ENCODE results near the gene NVL.

DNA sequence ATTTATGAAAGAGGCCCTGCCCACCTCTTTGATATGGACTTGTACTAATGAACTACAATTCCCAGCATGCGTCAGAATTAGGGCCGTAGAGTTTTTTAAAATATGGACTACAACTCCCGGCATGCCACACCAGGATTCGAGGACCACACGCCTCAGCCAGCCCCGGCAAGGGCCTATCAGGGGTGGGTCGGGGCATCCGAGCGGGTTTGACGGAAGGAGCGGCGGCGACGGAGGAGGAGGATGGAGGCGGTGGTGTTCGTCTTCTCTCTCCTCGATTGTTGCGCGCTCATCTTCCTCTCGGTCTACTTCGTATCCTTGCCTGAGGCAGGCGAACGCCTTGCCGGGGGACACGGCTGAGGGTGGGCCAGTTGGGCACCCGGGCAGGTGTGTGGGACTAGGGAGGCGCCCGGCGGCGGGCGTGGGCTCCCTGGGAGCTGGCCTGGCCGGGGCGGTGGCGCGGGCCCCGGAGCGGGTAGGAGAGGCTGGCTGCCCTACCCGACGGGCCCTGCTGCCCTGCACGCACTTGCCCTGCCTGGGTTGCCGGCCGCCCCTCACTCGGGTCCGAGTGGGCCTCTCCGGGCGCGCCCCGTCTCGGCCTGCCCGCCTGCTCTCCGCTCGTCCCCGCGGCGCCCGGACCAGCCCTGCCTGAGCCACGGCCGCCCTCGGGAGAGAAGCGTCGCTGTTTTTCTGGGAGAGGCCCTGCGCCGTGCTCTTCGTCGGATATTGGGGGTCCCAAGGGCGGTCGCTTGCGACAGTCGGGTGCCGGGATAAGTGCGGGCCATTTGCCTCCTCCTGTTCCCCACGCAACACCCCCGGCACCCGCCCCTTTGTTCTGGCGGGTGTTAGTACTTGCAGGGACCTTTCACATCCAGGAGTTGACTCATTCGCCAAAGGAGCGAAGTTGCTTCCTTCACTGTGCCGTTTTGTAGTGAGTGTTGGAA lies 27.0 kb upstream of the NVL start, which contains the start of gene CNIH4:
- TF ChIP-seq, protein P1, sequence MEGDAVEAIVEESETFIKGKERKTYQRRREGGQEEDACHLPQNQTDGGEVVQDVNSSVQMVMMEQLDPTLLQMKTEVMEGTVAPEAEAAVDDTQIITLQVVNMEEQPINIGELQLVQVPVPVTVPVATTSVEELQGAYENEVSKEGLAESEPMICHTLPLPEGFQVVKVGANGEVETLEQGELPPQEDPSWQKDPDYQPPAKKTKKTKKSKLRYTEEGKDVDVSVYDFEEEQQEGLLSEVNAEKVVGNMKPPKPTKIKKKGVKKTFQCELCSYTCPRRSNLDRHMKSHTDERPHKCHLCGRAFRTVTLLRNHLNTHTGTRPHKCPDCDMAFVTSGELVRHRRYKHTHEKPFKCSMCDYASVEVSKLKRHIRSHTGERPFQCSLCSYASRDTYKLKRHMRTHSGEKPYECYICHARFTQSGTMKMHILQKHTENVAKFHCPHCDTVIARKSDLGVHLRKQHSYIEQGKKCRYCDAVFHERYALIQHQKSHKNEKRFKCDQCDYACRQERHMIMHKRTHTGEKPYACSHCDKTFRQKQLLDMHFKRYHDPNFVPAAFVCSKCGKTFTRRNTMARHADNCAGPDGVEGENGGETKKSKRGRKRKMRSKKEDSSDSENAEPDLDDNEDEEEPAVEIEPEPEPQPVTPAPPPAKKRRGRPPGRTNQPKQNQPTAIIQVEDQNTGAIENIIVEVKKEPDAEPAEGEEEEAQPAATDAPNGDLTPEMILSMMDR (IDR thresholded peaks at IDR 0.05; ENCODE audit: low read depth, low read length, missing input control): no peak
- TF ChIP-seq NR2F2 (IDR thresholded peaks at IDR 0.05) (no peak), YY1 (IDR thresholded peaks at IDR 0.05) (peak; percentile 85), RAD21 (IDR thresholded peaks at IDR 0.05) (peak in 1 of 2 donors; percentile 7), ZBTB33 (IDR thresholded peaks at IDR 0.05) (peak; percentile 28), TAF1 (conservative IDR thresholded peaks at IDR 0.05) (no peak), EGR1 (IDR thresholded peaks at IDR 0.05; ENCODE audit: low read depth in 2 of 2) (no peak), FOXA1 (IDR thresholded peaks at IDR 0.05) (no peak), SP1 (IDR thresholded peaks at IDR 0.05) (peak; percentile 23), FOXA2 (IDR thresholded peaks at IDR 0.05) (no peak), GABPA (IDR thresholded peaks at IDR 0.05 in 1 of 2, conservative IDR thresholded peaks at IDR 0.05 in 1 of 2) (peak in 1 of 2 donors; percentile 51)
- TF ChIP-seq, protein P2, sequence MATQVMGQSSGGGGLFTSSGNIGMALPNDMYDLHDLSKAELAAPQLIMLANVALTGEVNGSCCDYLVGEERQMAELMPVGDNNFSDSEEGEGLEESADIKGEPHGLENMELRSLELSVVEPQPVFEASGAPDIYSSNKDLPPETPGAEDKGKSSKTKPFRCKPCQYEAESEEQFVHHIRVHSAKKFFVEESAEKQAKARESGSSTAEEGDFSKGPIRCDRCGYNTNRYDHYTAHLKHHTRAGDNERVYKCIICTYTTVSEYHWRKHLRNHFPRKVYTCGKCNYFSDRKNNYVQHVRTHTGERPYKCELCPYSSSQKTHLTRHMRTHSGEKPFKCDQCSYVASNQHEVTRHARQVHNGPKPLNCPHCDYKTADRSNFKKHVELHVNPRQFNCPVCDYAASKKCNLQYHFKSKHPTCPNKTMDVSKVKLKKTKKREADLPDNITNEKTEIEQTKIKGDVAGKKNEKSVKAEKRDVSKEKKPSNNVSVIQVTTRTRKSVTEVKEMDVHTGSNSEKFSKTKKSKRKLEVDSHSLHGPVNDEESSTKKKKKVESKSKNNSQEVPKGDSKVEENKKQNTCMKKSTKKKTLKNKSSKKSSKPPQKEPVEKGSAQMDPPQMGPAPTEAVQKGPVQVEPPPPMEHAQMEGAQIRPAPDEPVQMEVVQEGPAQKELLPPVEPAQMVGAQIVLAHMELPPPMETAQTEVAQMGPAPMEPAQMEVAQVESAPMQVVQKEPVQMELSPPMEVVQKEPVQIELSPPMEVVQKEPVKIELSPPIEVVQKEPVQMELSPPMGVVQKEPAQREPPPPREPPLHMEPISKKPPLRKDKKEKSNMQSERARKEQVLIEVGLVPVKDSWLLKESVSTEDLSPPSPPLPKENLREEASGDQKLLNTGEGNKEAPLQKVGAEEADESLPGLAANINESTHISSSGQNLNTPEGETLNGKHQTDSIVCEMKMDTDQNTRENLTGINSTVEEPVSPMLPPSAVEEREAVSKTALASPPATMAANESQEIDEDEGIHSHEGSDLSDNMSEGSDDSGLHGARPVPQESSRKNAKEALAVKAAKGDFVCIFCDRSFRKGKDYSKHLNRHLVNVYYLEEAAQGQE (IDR thresholded peaks at IDR 0.05): no peak
- TF ChIP-seq, protein P3, sequence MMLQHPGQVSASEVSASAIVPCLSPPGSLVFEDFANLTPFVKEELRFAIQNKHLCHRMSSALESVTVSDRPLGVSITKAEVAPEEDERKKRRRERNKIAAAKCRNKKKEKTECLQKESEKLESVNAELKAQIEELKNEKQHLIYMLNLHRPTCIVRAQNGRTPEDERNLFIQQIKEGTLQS (IDR thresholded peaks at IDR 0.05): no peak
- TF ChIP-seq, protein P4, sequence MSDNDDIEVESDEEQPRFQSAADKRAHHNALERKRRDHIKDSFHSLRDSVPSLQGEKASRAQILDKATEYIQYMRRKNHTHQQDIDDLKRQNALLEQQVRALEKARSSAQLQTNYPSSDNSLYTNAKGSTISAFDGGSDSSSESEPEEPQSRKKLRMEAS (IDR thresholded peaks at IDR 0.05): no peak
